GM10248 (cell line): ENCODE results near the gene KIF27.

Source experiments
- CTCF ChIA-PET: fragments of 300-600 bp; sonication (Branson Sonifier 250); formaldehyde crosslinking; extraction: SDS; loops from one replicate; lab custom pipeline; 2021; ENCODE audit warnings: antibody characterized with exemption; lab: Yijun Ruan, JAX
- POLR2A ChIA-PET: fragments of 350-650 bp; sonication (Branson Sonifier 250); formaldehyde crosslinking; extraction: SDS; loops from one replicate; lab custom pipeline; 2020; ENCODE audit warnings: antibody characterized with exemption; lab: Yijun Ruan, JAX
- DNase-seq: peaks from one replicate; pipeline ENCODE4 v3.0.0; 2012; ENCODE audit errors: extremely low spot score
- TF ChIP-seq, protein P1 (sequence below): IDR thresholded peaks from 2 replicates; pipeline ENCODE4 v1.5.1; 2012; ENCODE audit warnings: mild to moderate bottlenecking, low read depth; ENCODE audit errors: extremely low read depth, missing control alignments, control extremely low read depth

KIF27 gene

DNA sequence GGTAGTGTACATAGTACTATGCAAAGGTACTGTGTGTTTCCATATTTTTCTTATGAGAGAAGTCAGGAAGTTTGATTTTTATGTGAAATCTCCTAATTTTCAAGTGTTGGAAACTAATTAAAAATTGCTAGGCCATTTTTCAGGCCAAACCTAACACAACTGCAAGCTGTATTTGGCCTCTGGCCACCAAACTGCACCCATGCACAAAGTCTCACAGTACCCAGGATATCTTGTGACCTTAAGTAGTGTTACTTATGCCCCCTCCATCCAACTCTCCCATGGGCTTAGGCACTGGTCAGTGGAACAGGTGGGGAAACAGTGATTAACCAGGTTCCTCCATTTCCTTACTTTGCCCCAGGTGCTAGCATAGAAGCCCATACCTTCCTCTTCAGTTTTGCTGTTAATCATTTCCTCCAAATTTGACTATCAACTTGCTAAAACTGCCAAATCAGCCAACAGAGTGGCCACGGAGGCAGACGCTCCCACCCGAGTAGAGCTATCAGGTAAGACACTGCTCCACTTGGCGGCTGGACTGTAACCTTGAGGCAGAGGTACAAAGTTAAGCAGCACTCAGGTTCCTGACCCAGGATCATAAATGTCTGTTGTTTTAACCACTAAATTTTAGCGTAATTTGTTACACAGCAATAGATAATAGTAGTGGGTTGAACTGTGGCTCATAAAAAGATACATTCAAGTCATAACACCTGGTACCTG, 19.5 kb upstream of the KIF27 start:
- DNase-seq: no peak
- POLR2A ChIA-PET: interaction anchor here (1.3 kb wide), 1 partner anchor 16 kb away, joined by 3 read pairs; a partner anchor contains a TSS
- TF ChIP-seq, protein P1, sequence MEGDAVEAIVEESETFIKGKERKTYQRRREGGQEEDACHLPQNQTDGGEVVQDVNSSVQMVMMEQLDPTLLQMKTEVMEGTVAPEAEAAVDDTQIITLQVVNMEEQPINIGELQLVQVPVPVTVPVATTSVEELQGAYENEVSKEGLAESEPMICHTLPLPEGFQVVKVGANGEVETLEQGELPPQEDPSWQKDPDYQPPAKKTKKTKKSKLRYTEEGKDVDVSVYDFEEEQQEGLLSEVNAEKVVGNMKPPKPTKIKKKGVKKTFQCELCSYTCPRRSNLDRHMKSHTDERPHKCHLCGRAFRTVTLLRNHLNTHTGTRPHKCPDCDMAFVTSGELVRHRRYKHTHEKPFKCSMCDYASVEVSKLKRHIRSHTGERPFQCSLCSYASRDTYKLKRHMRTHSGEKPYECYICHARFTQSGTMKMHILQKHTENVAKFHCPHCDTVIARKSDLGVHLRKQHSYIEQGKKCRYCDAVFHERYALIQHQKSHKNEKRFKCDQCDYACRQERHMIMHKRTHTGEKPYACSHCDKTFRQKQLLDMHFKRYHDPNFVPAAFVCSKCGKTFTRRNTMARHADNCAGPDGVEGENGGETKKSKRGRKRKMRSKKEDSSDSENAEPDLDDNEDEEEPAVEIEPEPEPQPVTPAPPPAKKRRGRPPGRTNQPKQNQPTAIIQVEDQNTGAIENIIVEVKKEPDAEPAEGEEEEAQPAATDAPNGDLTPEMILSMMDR: no peak
- CTCF ChIA-PET: interaction anchor here (1.5 to 3.3 kb wide), 4 partner anchors 16 to 375 kb away, joined by 4 to 15 read pairs (median 8); no protein-coding TSS in a partner anchor

DNA sequence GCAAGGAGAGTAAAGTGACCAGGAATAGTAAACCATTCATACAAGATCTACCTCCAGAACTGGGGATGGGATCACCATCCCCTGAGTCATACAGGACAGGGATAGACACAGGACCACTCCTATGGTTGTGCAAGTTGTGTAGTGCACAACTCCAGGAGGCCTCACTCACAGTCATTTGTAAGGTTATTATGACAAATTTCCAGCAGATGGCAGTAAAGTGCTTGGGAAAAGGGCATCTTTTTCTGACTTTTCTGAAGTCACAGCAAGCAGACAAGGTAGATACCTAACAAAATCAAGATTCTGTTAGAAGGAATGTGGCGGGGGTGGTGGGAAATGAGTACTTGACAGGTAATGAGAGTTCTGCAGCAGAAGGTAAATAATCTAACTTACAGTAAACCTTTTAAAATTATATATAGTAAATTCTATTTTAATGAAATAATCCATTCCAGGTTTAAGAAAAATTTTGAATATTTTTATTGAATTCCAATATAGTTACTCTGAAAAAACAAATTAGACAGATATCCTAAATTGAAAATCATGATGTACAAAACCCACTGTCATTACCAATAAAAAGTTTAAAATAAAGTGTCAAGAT, 16.7 kb upstream of the KIF27 start:
- CTCF ChIA-PET: interaction anchor here (0.7 to 3.5 kb wide), 19 partner anchors 8 to 378 kb away, joined by 3 to 30 read pairs (median 5); partner anchors contain the start of gene KIF27
- POLR2A ChIA-PET: no interaction called here
- TF ChIP-seq, protein P1: peak; percentile 50
- peak; percentile 51 for DNase-seq

DNA sequence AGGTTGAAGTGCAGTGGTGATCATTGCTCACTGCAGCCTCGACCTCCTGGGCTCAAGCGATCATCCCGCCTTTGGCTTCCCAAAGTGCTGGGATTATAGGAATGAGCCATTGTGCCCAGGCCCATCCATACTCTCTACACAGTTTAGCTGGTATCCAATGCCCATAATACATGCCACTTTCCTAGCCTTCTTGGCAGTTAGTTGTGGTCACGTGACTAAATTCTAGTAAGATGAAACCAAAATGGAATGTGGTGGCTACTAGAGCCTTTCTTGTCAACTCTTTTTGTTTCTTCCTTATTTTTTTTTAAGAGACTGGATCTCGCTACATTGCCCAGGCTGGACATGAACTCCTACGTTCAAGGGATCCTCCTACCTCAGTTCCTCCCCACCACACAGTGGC, 15.3 kb upstream of the KIF27 start:
- ChIA-PET POLR2A (no interaction called here), CTCF (interaction anchor here (0.8 to 3.5 kb wide), 12 partner anchors 13 to 379 kb away, joined by 3 to 30 read pairs (median 6); partner anchors contain the start of gene KIF27)
- no peak for DNase-seq
- TF ChIP-seq, protein P1: no peak

DNA sequence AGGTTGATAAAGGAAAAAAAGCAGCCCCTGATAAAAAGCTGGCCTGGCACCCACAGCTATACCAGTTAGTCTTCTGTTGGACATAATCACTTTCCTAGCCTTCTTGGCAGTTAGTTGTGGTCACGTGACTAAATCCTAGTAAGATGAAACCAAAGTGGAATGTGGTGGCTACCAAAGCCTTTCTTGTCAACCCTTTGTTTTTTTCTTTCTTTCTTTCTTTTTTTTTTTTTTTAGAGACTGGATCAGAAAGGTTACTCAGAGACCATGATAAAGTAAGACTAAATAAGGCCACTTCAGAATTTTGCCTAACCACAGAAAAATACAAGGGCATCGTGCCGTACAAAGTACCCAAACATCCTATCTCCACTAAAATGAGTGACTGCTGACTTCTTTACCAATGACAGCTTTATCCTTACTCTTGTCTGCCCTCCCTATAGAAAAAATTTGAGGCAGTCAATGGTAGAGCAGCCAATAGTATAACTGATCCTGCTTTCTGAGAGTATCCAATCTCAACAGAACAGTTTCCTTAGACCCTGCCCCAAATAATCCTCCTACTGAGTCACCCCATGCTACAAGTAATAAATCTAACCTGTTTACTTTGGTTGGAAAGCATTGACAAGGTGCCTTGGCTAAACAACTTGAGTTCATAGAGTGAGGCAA, 14.2 kb upstream of the KIF27 start:
- no peak for DNase-seq
- TF ChIP-seq, protein P1: no peak
- ChIA-PET CTCF (interaction anchor here (0.8 to 3.5 kb wide), 5 partner anchors 12 to 380 kb away, joined by 3 to 30 read pairs (median 5); partner anchors contain the start of gene KIF27), POLR2A (no interaction called here)

DNA sequence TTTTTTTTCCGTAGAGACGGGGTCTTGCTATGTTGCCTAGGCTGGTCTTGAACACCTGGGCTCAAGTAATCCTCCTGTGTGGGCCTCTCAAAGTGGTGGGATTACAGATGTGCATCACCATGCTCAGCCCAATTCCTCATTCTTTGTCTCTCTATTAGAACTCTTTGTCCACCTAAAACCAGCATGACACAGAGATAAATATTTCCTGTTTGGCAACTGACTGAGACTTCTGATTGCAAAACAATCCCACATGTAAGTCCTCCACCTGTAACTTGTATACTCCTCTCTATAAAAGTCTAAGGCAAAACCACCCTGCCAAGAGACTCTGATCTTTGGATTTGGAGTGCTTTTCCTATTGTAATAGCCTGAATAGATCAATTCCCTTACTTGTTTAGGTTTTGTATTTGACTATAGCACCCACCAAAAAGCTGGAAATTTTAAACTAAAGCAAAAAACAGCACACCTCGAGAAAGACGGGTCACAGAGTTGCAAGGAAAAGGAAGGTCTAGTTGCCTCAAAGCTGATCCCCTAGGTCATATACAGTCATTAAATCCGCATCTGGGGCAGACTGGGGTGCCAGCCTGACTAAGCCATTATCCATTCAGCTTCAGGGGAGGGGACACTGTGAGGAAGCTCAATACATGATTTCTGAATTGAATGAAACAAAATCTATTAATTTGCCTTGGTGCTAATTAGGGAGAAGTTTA, 13.5 kb upstream of the KIF27 start:
- POLR2A ChIA-PET: no interaction called here
- TF ChIP-seq, protein P1: no peak
- CTCF ChIA-PET: interaction anchor here (0.8 to 3.5 kb wide), 5 partner anchors 11 to 381 kb away, joined by 3 to 30 read pairs (median 5); partner anchors contain the start of gene KIF27
- no peak for DNase-seq
